ENCODE measurements around the gene ACSF3. TPM values are rescaled to one million over a fixed set of nuclear protein-coding genes. Genes with fewer than 3 reads are reported as not detected.

ACSF3 gene
- total and polyA plus RNA-seq, 2 of the 4 experiments (the other 2 are of a cell fraction) = 9.5 to 14.2 TPM

DNA sequence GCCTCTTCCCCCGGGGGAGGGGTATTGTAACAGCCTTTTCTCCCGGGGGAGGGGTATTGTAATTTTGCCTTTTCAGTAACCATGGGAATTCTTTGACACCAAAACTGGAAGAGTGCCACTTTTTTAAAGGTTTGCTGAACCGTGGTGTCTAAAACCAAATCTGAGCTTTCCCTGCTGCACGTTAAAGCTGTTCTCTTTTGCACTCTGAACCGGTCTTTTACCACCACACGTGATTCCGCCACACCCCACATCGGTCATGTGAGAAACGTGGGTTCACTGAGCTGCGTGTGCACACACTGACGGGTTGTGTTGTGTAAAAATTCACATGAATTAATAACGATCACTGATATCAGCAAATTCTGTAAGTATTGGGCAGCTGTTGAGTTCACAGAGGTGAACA, 9.2 kb upstream of the ACSF3 start:
- ATAC-seq (ENCODE audit: low read depth) = no peak
- dilution Hi-C loops (cut with HindIII; ENCODE audit: low sequenced_read_pairs, unreplicated experiment) (no loop called here), in situ Hi-C loops (cut with MboI; ENCODE audit: low sequenced_read_pairs) (no loop called here), intact Hi-C loops (cut with micrococcal nuclease) (no loop called here)
- H2BK5ac ChIP-seq (ENCODE audit: low read depth, low read length, poor library complexity, severe bottlenecking) = no peak overlapping the region
- H4K8ac ChIP-seq (ENCODE audit: low read depth in 2 of 2, low read length in 2 of 2) = no peak overlapping the region
- H3K27ac ChIP-seq (ENCODE audit: insufficient read depth, low read length) = no peak overlapping the region
- no peak for DNase-seq
- H2AFZ ChIP-seq (replicated peaks; ENCODE audit: low read length, poor library complexity) = no peak overlapping the region
- H3K27me3 ChIP-seq (ENCODE audit: control insufficient read depth, insufficient read depth, low read length) = peaks cover 42% of the 10 kb centered on the region
- H3K4me2 ChIP-seq (ENCODE audit: low read depth, low read length) = no peak overlapping the region
- H2AK5ac ChIP-seq (ENCODE audit: low read depth, low read length) = no peak overlapping the region
- H3K4me3 ChIP-seq (ENCODE audit: insufficient read depth, low read depth, low read length) = no peak overlapping the region
- H3K4ac ChIP-seq (ENCODE audit: low read depth, low read length) = no peak overlapping the region
- TF ChIP-seq MXI1 (IDR thresholded peaks at IDR 0.05; ENCODE audit: borderline replicate concordance, low read depth, low read length) (no peak), CEBPB (IDR thresholded peaks at IDR 0.05; ENCODE audit: low read depth, low read length) (no peak), MAZ (IDR thresholded peaks at IDR 0.05; ENCODE audit: borderline replicate concordance, low read depth, low read length) (no peak), CHD1 (IDR thresholded peaks at IDR 0.05; ENCODE audit: low read depth, low read length) (no peak), POLR2A (IDR thresholded peaks at IDR 0.05; ENCODE audit: low read depth, low read length) (no peak), RAD21 (IDR thresholded peaks at IDR 0.05; ENCODE audit: low read length) (no peak), FOS (IDR thresholded peaks at IDR 0.05; ENCODE audit: low read depth, low read length) (no peak), RCOR1 (IDR thresholded peaks at IDR 0.05; ENCODE audit: insufficient replicate concordance, low read length) (no peak), NFE2L2 (IDR thresholded peaks at IDR 0.05; ENCODE audit: low read depth, low read length) (no peak)
- TF ChIP-seq, protein P1, sequence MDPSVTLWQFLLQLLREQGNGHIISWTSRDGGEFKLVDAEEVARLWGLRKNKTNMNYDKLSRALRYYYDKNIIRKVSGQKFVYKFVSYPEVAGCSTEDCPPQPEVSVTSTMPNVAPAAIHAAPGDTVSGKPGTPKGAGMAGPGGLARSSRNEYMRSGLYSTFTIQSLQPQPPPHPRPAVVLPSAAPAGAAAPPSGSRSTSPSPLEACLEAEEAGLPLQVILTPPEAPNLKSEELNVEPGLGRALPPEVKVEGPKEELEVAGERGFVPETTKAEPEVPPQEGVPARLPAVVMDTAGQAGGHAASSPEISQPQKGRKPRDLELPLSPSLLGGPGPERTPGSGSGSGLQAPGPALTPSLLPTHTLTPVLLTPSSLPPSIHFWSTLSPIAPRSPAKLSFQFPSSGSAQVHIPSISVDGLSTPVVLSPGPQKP (IDR thresholded peaks at IDR 0.05; ENCODE audit: borderline replicate concordance, low read depth, low read length) = no peak
- ChIA-PET CTCF (no interaction called here), POLR2A (ENCODE audit: unreplicated experiment) (interaction anchor here (1.4 kb wide), 1 partner anchor 9 kb away, joined by 6 read pairs; the partner anchor contains the start of gene ACSF3)
- H3K9me3 ChIP-seq (ENCODE audit: control insufficient read depth, insufficient read depth, low read length) = peaks cover 3% of the 10 kb centered on the region; the same call in 1 of the 2 replicates
- no peak overlapping the region for H2BK120ac ChIP-seq (ENCODE audit: low read depth, low read length)
- no peak overlapping the region for H4K91ac ChIP-seq (ENCODE audit: insufficient read depth, low read depth, low read length)
- H3K9me1 ChIP-seq (ENCODE audit: insufficient read depth, low read length) = no peaks in the 10 kb centered on the region
- no peak overlapping the region for H4K5ac ChIP-seq (ENCODE audit: low read depth, low read length)
- no peak overlapping the region for H3K9ac ChIP-seq (ENCODE audit: low read depth, low read length)
- no peaks in the 10 kb centered on the region for H3K36me3 ChIP-seq (ENCODE audit: control insufficient read depth, insufficient read depth, low read length)
- no peaks in the 10 kb centered on the region for H3K79me1 ChIP-seq (ENCODE audit: low read depth in 1 of 2, low read length in 2 of 2)
- H3K23ac ChIP-seq (ENCODE audit: low read depth, low read length) = no peak overlapping the region
- BruUV-seq (replicated peaks) = no TSS peak
- H2BK15ac ChIP-seq (ENCODE audit: low read depth, low read length) = no peak overlapping the region
- H3K14ac ChIP-seq (replicated peaks; ENCODE audit: low read depth, low read length) = no peak overlapping the region
- no peaks in the 10 kb centered on the region for H4K20me1 ChIP-seq (ENCODE audit: insufficient read depth, low read length)
- 35% methylated on average over 2 of the region's 12 CpGs; no CpG with 5 or more reads in 1 of the 2 experiments for WGBS, 2 experiments (ENCODE audit: extremely low coverage in 2 of 2, insufficient read length in 1 of 2)
- H3K56ac ChIP-seq (ENCODE audit: extremely low read depth, insufficient read depth, low read length) = no peak overlapping the region
- no peak overlapping the region for H3K18ac ChIP-seq (ENCODE audit: low read depth, low read length)
- no peak overlapping the region for H2AK9ac ChIP-seq (replicated peaks; ENCODE audit: low read depth, low read length, poor library complexity)
- no peaks in the 10 kb centered on the region for H3K4me1 ChIP-seq (ENCODE audit: control insufficient read depth, insufficient read depth, low read length)
- H2BK20ac ChIP-seq (ENCODE audit: low read depth, low read length) = no peak overlapping the region
